ENCODE measurements around the gene ETNK1.
"Not testable (repeated sequence)": the region's sequence is repeated elsewhere in the genome, so short reads cannot be mapped to it uniquely, and the experiment has no call there.

Gene ETNK1

GRCh38 chr12:22624870-22625761, at the start of gene ETNK1:
Gene ETNK1, plus strand, starts transcription at chr12:22625171. Its CDS starts 260 bp downstream, at chr12:22625431.
- peak; percentile 88 for DNase-seq

- DNase-seq = no peak
These were observed 48.9 kb upstream of the ETNK1 start for GRCh38 chr12:22576065-22576464.

GRCh38 chr12:22576473-22576872, 48.5 kb upstream of the ETNK1 start:
- DNase-seq = no peak

- DNase-seq = no peak
These were observed 47.3 kb upstream of the ETNK1 start for GRCh38 chr12:22577667-22578066.

- no peak for DNase-seq
These were observed 46.6 kb upstream of the ETNK1 start for GRCh38 chr12:22578328-22578727.

GRCh38 chr12:22588817-22589216, 36.2 kb upstream of the ETNK1 start:
- DNase-seq = no peak

GRCh38 chr12:22593864-22594263, 31.1 kb upstream of the ETNK1 start:
- DNase-seq = no peak

GRCh38 chr12:22597539-22597938, 27.4 kb upstream of the ETNK1 start:
- DNase-seq = not testable (repeated sequence)

- no peak for DNase-seq
These were observed 26.7 kb upstream of the ETNK1 start for GRCh38 chr12:22598141-22598762.

GRCh38 chr12:22598763-22599161, 26.2 kb upstream of the ETNK1 start:
- no peak for DNase-seq

GRCh38 chr12:22600181-22600580, 24.8 kb upstream of the ETNK1 start:
- no peak for DNase-seq

GRCh38 chr12:22609501-22609900, 15.5 kb upstream of the ETNK1 start:
- no peak for DNase-seq

- DNase-seq = no peak
These were observed 14.8 kb upstream of the ETNK1 start for GRCh38 chr12:22610131-22610530.

GRCh38 chr12:22612822-22613221, 12.1 kb upstream of the ETNK1 start:
- DNase-seq = not testable (repeated sequence)

GRCh38 chr12:22615963-22616501, 8.9 kb upstream of the ETNK1 start:
- no peak for DNase-seq

- DNase-seq = no peak
These were observed 7.3 kb upstream of the ETNK1 start for GRCh38 chr12:22617630-22618029.

GRCh38 chr12:22624548-22624869, 462 bp upstream of the ETNK1 start:
- no peak for DNase-seq

GRCh38 chr12:22625762-22626294, 857 bp downstream of the ETNK1 start:
- DNase-seq = no peak

GRCh38 chr12:22626406-22626805, 1.4 kb downstream of the ETNK1 start:
- DNase-seq = no peak

- no peak for DNase-seq
These were observed 2.4 kb downstream of the ETNK1 start for GRCh38 chr12:22627371-22627770.

GRCh38 chr12:22628228-22628627, 3.3 kb downstream of the ETNK1 start:
- no peak for DNase-seq

- DNase-seq = no peak
These were observed 7.0 kb downstream of the ETNK1 start for GRCh38 chr12:22631863-22632463.

GRCh38 chr12:22634883-22635282, 9.9 kb downstream of the ETNK1 start:
- no peak for DNase-seq

- DNase-seq = no peak
These were observed 10.8 kb downstream of the ETNK1 start for GRCh38 chr12:22635812-22636211.

Measured in activated T-cell treated with anti-CD3 and anti-CD28 coated beads, Interleukin-2, amount 50 U/mL, for 1 hour (primary cell).